Natural killer cell (primary cell): Measurements from ENCODE around the gene SERPIND1. TPM values are rescaled to one million over a fixed set of nuclear protein-coding genes. Genes with fewer than 3 reads are reported as not detected.

Experiments used
- ATAC-seq, 3 donors: fragments of 150-1000 bp in 2 of 3; fragments of 200-7000 bp in 1 of 3; cut with Tn5 transposase; 1 replicate in 1 of 3; 2 replicates in 2 of 3; pipeline ENCODE4 v1.10.0; 2021; ENCODE audit warnings: mild to moderate bottlenecking in 2 of 3, moderate library complexity in 2 of 3
- DNase-seq, 2 donors: peaks; one replicate each; pipeline versions ENCODE4 v3.0.0 to v3.0.0-alpha.2; 2013 to 2021; ENCODE audit warnings: mixed read lengths in 1 of 2
- H3K27ac ChIP-seq: one replicate; pipeline ENCODE4 v1.5.1; 2013; ENCODE audit warnings: mild to moderate bottlenecking, low read length
- H3K27me3 ChIP-seq: one replicate; pipeline ENCODE4 v1.6.1; 2013; ENCODE audit warnings: low read length; ENCODE audit not compliant: control insufficient read depth, insufficient read depth
- H3K36me3 ChIP-seq: one replicate; pipeline ENCODE4 v1.6.1; 2013; ENCODE audit warnings: low read length; ENCODE audit not compliant: control insufficient read depth, insufficient read depth
- H3K4me1 ChIP-seq: one replicate; pipeline ENCODE4 v1.6.1; 2013; ENCODE audit warnings: low read length; ENCODE audit not compliant: control insufficient read depth, insufficient read depth
- H3K4me3 ChIP-seq: one replicate; pipeline ENCODE4 v1.5.1; 2013; ENCODE audit warnings: low read length
- H3K9me3 ChIP-seq: one replicate; pipeline ENCODE4 v1.6.1; 2013; ENCODE audit warnings: low read length; ENCODE audit not compliant: control insufficient read depth, insufficient read depth
- H3K27ac Mint-ChIP-seq, 2 donors: one replicate each; pipeline ENCODE4 v1.8.0; 2022; ENCODE audit warnings: mild to moderate bottlenecking in 2 of 2, mixed read lengths in 2 of 2, moderate library complexity in 1 of 2
- H3K27me3 Mint-ChIP-seq, 2 donors: one replicate each; pipeline ENCODE4 v1.8.0; 2022; ENCODE audit warnings: low read depth in 2 of 2, mixed read lengths in 2 of 2
- H3K36me3 Mint-ChIP-seq: one replicate; pipeline ENCODE4 v1.8.0; 2022; ENCODE audit warnings: mixed read lengths
- H3K4me1 Mint-ChIP-seq, 2 donors: one replicate each; pipeline ENCODE4 v1.8.0; 2022; ENCODE audit warnings: mixed read lengths in 2 of 2
- H3K4me3 Mint-ChIP-seq: one replicate; pipeline ENCODE4 v1.8.0; 2022; ENCODE audit warnings: mild to moderate bottlenecking, moderate library complexity, mixed read lengths
- H3K9me3 Mint-ChIP-seq, 2 donors: one replicate each; pipeline ENCODE4 v1.8.0; 2022; ENCODE audit warnings: mixed read lengths in 2 of 2
- WGBS: methylation state at CpG from one replicate; pipeline ENCODE4 v1.1.7; 2013; ENCODE audit warnings: missing lambda C conversion rate; ENCODE audit not compliant: insufficient coverage; 5-methylcytosine and 5-hydroxymethylcytosine counted together
- intact Hi-C: fragments of 100-400 bp; cut with micrococcal nuclease; formaldehyde crosslinking; loops from one replicate; pipeline ENCODE4 v1.14.2; 2022
- total RNA-seq, 4 donors: library from RNA; stranded (reverse); fragments of 120-200 nt in 1 of 4; gene quantifications; one replicate each; pipeline versions ENCODE4 v1.2.3 to v1.2.4, GENCODE V29; 2013 to 2022
- TF ChIP-seq, protein P1 (sequence below): fragments of 200-600 bp; IDR thresholded peaks from one replicate; pipeline ENCODE4 v1.8.0; 2022; ENCODE audit warnings: antibody characterized with exemption

SERPIND1 gene
- under 1 TPM in 1 of 3 donors, not detected in 2; 0.43 TPM for total RNA-seq
- total RNA-seq (2013), result not detected

- no peaks in the 10 kb centered on the region for H3K27me3 ChIP-seq
- 94% methylated on average over 4 of the region's 4 CpGs for WGBS
- TF ChIP-seq, protein P1, sequence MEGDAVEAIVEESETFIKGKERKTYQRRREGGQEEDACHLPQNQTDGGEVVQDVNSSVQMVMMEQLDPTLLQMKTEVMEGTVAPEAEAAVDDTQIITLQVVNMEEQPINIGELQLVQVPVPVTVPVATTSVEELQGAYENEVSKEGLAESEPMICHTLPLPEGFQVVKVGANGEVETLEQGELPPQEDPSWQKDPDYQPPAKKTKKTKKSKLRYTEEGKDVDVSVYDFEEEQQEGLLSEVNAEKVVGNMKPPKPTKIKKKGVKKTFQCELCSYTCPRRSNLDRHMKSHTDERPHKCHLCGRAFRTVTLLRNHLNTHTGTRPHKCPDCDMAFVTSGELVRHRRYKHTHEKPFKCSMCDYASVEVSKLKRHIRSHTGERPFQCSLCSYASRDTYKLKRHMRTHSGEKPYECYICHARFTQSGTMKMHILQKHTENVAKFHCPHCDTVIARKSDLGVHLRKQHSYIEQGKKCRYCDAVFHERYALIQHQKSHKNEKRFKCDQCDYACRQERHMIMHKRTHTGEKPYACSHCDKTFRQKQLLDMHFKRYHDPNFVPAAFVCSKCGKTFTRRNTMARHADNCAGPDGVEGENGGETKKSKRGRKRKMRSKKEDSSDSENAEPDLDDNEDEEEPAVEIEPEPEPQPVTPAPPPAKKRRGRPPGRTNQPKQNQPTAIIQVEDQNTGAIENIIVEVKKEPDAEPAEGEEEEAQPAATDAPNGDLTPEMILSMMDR, result no peak
- intact Hi-C loops, result no loop called here
- DNase-seq (no peak), ATAC-seq (no peak)
- Mint-ChIP-seq H3K9me3 (no peaks in the 10 kb centered on the region), H3K27me3 (no peaks in the 10 kb centered on the region), H3K4me3 (no peak within 1 kb of the TSS), H3K27ac (no peak within 1 kb of the TSS), H3K36me3 (no peaks in the 10 kb centered on the region), H3K4me1 (peaks cover 6% of the 10 kb centered on the region in 2 donors)
- no peaks in the 10 kb centered on the region for H3K9me3 ChIP-seq
- H3K4me1 ChIP-seq, result peaks cover 5% of the 10 kb centered on the region
- peaks cover 26% of the 10 kb centered on the region for H3K36me3 ChIP-seq
- H3K27ac ChIP-seq, result no peak within 1 kb of the TSS
- H3K4me3 ChIP-seq, result no peak within 1 kb of the TSS
Observed at GRCh38 chr22:20773793-20774212, at the start of gene SERPIND1. Gene SERPIND1, plus strand, starts transcription at chr22:20774113. Its CDS starts 5,200 bp downstream, at chr22:20779313.

GRCh38 chr22:20724676-20725454, 49.0 kb upstream of the SERPIND1 start:
- DNase-seq (no peak), ATAC-seq (no peak)
- Histone ChIP-seq H3K27me3 (no peaks in the 10 kb centered on the region), H3K4me3 (no peak overlapping the region), H3K9me3 (no peaks in the 10 kb centered on the region), H3K4me1 (no peaks in the 10 kb centered on the region), H3K27ac (no peak overlapping the region), H3K36me3 (peaks cover 44% of the 10 kb centered on the region)
- intact Hi-C loops, result no loop called here
- H3K4me3 Mint-ChIP-seq, result no peak overlapping the region
- no peaks in the 10 kb centered on the region for H3K9me3 Mint-ChIP-seq
- no peaks in the 10 kb centered on the region for H3K36me3 Mint-ChIP-seq
- WGBS, result 87% methylated on average over 9 of the region's 9 CpGs
- H3K4me1 Mint-ChIP-seq, result no peaks in the 10 kb centered on the region
- H3K27me3 Mint-ChIP-seq, result no peaks in the 10 kb centered on the region
- TF ChIP-seq, protein P1, result no peak
- peak overlapping the region in 1 of 2 donors; percentile 32 for H3K27ac Mint-ChIP-seq

DNA sequence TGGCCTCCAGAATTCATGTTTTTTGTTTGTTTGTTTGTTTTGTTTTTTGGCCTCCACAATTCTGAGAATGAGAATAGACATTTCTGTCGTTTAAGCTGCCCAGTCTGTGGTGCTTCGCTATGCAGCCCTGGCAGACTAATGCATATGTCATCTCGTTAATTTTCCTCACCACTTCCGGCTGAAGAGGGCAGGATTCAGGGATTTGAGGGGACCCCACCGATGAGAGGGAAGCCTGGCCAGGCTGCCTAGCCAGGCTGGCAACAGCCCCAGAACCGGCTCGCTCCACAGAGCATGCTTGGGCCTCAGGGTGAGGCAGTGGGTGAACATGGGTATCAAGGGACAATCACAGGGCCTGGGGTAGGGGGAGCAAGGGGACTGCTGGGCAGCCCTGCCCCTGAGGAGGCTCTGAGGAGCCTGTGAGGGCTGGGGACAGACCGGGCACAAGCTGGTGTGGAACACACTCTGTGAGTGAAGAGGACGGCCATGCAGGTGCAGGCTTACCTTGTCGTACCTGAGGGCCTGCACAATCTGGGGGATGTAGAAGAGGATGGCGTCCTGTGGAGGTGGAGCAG, 47.8 kb upstream of the SERPIND1 start:
- Histone ChIP-seq H3K27me3 (no peaks in the 10 kb centered on the region), H3K4me3 (no peak overlapping the region), H3K27ac (no peak overlapping the region), H3K36me3 (peaks cover 42% of the 10 kb centered on the region), H3K4me1 (no peaks in the 10 kb centered on the region), H3K9me3 (no peaks in the 10 kb centered on the region)
- Mint-ChIP-seq H3K4me1 (no peaks in the 10 kb centered on the region), H3K27ac (no peak overlapping the region), H3K4me3 (no peak overlapping the region), H3K36me3 (no peaks in the 10 kb centered on the region), H3K9me3 (no peaks in the 10 kb centered on the region), H3K27me3 (no peaks in the 10 kb centered on the region)
- 94% methylated on average over 11 of the region's 11 CpGs for WGBS
- TF ChIP-seq, protein P1, result no peak
- ATAC-seq, result no peak
- DNase-seq, result no peak
- intact Hi-C loops, result no loop called here
